GM18526 (cell line): ENCODE data around the gene SYT14.

Experiments
- POLR2A ChIP-seq: IDR thresholded peaks from 3 replicates; pipeline ENCODE4 v1.6.1; 2011; ENCODE audit not compliant: insufficient read length; ENCODE audit errors: extremely low read depth

The SYT14 gene

DNA sequence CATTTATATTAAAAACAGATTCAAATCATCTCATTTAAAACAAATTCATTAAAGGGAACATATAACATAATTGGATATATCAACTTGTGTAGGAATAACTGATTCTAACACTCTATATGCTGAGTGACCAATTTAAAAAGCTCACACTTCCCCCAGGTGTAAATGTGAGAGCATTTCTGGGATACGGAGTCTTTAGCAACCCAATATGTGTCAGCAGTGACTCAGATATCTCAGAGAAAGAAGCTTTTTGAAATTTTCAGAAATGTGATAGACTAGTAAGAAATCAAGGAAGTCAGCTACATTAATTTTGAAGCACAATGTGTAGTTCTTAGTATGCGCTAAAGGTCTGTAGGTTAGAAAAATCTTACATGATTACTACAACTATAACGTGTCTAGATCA is 206.7 kb downstream of the SYT14 start:
- no peak for TF ChIP-seq POLR2A

- no peak for TF ChIP-seq POLR2A
Measured at GRCh38 chr1:210151052-210151672, 213.1 kb downstream of the SYT14 start.

GRCh38 chr1:210159211-210159610 is 221.2 kb downstream of the SYT14 start:
- TF ChIP-seq POLR2A: no peak

DNA sequence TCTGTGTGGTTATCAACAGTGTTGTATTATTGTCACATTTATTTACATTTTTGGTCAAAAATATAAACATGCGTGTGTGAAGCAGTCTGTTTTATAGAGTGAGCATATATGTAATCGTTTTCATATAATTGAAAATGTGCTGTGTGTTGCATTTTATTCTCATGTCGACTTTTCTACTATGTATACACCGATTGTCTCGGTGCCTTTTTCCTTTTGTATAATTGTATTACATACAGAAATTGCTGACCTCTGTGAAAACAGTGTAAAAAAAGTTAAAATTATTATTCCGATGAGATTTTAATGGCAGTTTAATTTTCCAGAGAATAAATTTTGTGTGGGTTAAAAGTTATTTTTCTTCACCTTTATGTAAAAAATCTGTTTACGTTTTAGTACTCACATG is 232.2 kb downstream of the SYT14 start:
- TF ChIP-seq POLR2A: no peak

GRCh38 chr1:210174133-210174532 is 236.1 kb downstream of the SYT14 start:
- no peak for TF ChIP-seq POLR2A

DNA sequence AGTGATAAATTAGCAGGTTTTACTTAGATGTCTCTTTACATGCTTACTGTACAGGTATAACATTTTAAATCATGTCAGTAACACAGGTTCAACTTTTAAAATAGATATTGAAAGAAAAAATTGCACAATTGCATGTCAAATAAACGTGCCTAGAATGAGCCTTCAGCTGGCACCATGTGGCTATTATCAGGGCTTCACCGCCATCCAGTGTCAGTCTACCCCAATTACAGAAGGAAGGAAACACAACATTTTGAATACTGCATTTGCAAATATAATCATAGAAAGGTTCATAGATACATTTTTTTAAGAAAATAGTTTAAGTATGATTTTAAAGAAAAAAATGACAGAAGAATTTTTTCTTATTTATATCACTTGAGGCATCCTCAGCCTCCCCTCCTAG is 247.0 kb downstream of the SYT14 start:
- TF ChIP-seq POLR2A: no peak

- no peak for TF ChIP-seq POLR2A
Measured at GRCh38 chr1:210189426-210189825, 251.4 kb downstream of the SYT14 start.

- TF ChIP-seq POLR2A: no peak
Measured at GRCh38 chr1:210195635-210196160, 257.7 kb downstream of the SYT14 start.

GRCh38 chr1:210198840-210199239 is 260.8 kb downstream of the SYT14 start:
- TF ChIP-seq POLR2A: no peak

DNA sequence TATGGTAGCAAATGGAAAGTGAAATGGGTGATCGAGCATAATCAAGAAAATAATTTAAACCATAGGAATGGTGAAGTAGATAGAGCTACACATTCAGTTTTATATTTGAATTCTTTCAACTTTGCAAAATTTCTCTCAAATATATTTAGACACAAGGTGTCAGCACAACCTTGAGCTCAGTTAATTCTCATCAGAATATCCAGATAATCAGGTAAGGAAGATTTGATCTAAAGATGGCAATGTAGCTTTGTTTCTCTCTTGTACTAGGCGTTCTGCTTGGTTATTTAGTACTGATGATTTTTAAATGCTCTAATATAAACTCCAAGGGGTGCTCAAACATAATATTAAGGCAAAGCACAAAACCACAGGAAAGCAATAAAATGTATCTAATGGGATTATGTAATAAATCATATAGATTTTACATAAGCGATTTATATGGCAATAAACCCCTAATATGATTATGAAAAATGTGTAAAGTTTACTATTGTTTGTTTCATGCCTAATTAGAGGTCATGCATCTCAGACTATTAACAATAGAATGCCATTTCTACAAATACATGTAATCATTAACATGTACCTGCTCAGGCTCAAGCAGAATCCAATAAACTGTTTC is 262.2 kb downstream of the SYT14 start:
- no peak for TF ChIP-seq POLR2A

DNA sequence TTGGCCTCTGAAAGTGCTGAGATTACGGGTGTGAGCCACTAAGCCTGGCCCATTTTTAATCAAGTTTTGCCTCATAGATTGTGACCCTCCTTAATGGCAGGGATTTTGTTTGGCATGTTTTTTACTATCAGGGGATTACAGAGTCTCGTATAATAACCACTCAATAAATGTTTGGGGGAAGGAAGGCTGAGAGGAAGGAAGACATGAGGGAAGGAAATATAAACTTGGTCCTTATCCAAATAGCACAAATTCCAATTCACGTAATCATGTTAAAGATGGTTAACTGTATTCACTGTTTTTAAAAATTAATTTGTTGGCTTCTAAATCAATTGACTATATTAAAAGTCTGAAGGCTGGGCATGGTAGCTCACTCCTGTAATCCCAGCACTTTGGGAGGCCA is 263.7 kb downstream of the SYT14 start:
- TF ChIP-seq POLR2A: no peak

DNA sequence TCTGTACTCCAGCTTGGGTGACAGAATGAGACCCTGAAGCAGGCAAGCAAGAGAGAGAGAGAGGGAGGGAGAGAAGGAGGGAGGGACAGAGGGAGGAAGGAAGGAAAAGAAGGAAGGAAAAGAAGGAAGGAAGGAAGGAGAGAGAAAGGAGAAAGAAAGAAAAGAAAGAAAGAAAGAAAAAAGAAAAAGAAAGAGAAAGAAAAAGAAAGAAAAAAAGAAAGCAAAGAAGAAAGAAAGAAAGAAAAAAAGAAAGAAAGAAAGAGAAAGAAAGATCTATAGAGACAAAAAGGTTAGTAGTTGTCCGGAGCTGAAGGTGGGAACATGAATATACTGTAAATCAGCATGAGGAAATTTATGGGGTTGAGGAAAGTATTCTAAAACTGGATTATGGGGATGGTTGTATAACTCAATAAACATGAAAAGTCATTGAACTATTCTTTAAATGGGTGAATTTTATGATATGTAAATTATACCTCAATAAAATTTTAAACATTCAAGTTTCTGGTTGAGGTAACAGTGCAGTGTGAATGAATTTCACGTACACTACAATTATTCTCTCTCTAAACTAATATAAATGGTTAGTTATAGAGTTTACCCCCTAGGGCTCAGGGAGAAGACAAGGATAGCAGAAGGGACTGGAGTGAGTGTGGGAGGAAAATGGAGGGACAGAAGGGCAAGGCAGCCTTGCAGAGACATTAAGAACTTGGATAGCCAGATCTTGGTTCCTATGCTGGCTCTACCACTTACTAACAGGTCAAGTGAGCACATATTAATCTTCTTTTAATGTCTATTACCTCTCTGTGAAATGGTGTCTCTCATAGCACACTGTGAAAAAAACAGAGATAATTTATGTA is 269.8 kb downstream of the SYT14 start:
- TF ChIP-seq POLR2A: no peak

DNA sequence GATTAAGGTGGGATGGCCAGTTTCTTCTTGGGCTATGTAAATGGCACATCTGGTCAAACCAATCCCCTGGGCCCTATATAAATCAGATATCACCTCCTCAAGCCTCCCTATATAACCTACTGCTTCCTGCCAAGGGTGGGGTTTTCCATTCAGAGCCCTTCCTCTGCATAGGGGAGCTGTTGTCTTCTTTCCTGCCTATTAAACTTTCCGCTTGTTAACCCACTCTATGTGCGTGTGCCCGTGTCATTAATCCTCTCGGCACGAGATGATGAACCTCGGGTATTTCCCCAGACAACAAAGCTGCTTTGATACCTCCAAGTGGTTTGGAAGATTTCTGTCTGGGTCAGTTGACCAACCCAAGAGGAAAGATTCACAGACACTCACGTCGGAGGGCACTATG is 275.3 kb downstream of the SYT14 start:
- no peak for TF ChIP-seq POLR2A

DNA sequence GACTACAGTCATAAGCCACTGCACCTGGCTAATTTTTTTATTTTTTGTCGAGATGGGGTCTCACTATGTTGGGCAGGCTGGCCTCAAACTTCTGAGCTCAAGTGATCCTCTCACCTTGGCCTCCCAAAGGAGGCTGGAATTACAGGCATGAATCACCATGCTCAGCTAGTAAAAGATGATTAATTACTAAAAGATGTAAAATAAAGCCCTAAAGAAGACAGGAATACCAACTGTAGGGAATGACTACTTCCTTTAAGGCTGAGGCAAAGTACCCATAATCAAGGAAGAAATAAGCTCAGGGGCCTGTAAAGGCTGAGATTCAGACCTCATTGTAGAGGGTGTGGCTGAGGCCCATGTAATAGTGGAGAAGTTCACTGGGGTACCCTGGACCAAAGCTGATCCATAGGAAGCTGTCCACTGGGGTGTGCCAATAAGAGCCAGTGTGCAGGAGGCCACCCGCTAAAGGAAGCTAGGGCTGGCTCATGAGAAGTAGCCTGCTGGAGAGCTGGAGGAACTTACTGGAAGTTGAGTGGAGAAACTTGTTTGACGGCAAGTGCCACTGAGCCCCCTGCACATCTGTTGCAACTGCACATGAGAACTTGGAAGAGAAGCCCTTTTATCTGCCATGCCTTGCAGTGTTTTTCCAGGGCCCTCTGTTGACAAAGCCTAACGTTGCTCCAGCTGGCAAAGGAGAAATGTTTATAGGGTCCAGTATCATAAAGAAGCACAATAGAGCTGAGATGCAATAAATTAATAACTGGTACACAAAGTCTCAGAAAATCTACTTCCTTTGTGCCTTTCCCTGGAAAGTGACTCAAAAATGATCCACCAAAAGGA is 276.8 kb downstream of the SYT14 start:
- no peak for TF ChIP-seq POLR2A

- TF ChIP-seq POLR2A: no peak
Measured at GRCh38 chr1:210217482-210217881, 279.5 kb downstream of the SYT14 start.
